22Rv1 (cell line): ENCODE results near the gene PHF12.

ENCODE experiments used
- H3K27ac ChIP-seq: fragments of 450-650 bp; 2 replicates; pipeline ENCODE4 v1.5.1; 2017
- CTCF ChIP-seq: fragments of 450-650 bp; IDR thresholded peaks from 2 replicates; pipeline ENCODE4 v1.5.1; 2017; ENCODE audit warnings: mild to moderate bottlenecking
- ZFX ChIP-seq: fragments of 450-650 bp; IDR thresholded peaks from 2 replicates; pipeline ENCODE4 v1.6.1; 2017; ENCODE audit warnings: antibody characterized with exemption, borderline replicate concordance

The PHF12 gene

GRCh38 chr17:28951428-28951990 is at the start of gene PHF12:
PHF12 (minus strand) TSS chr17:28951518; CDS start chr17:28950960, 558 bp downstream.
- no peak for TF ChIP-seq ZFX
- TF ChIP-seq CTCF: no peak
- H3K27ac ChIP-seq: peak within 1 kb of the TSS; percentile 99

- TF ChIP-seq CTCF (no peak), ZFX (no peak)
Observed at GRCh38 chr17:29000973-29001372, 49.7 kb upstream of the PHF12 start.

GRCh38 chr17:28999206-28999605 is 47.9 kb upstream of the PHF12 start:
- no peak overlapping the region for H3K27ac ChIP-seq
- TF ChIP-seq CTCF (no peak), ZFX (no peak)

More at GRCh38 chr17:29000973-29001372, 49.7 kb upstream of the PHF12 start:
- no peak overlapping the region for H3K27ac ChIP-seq

- no peak for TF ChIP-seq CTCF
- no peak overlapping the region for H3K27ac ChIP-seq
Observed at GRCh38 chr17:28997806-28998205, 46.5 kb upstream of the PHF12 start.

- H3K27ac ChIP-seq: no peak overlapping the region
- TF ChIP-seq ZFX (no peak), CTCF (no peak)
Observed at GRCh38 chr17:28996554-28997096, 45.3 kb upstream of the PHF12 start.

GRCh38 chr17:28993645-28994426 is 42.5 kb upstream of the PHF12 start:
- H3K27ac ChIP-seq: no peak overlapping the region
- no peak for TF ChIP-seq CTCF
- TF ChIP-seq ZFX: no peak
